Vagina (tissue), 2 donors: ENCODE data around the gene WWOX.

Experiments
- CTCF ChIP-seq, 3 experiments: fragments of 450-650 bp in 2 of 3; fragments of 200-600 bp in 1 of 3; sonication (generic) in 1 of 3; IDR thresholded peaks; one replicate each; pipeline ENCODE4 v1.5.1; 2017 to 2019; ENCODE audit warnings: antibody characterized with exemption in 3 of 3, mild to moderate bottlenecking in 2 of 3, moderate library complexity in 2 of 3
- POLR2A ChIP-seq, 2 donors: fragments of 450-650 bp; IDR thresholded peaks; one replicate each; pipeline ENCODE4 v1.6.1; 2017; ENCODE audit warnings: antibody characterized with exemption in 2 of 2, mild to moderate bottlenecking in 2 of 2, moderate library complexity in 2 of 2
- POLR2AphosphoS5 ChIP-seq, 2 donors: sonication (generic); formaldehyde crosslinking; IDR thresholded peaks; one replicate each; pipeline ENCODE4 v1.9.0; 2017; ENCODE audit warnings: antibody characterized with exemption in 2 of 2, mild to moderate bottlenecking in 2 of 2, low read depth in 1 of 2; ENCODE audit not compliant: insufficient read depth in 1 of 2

DNA sequence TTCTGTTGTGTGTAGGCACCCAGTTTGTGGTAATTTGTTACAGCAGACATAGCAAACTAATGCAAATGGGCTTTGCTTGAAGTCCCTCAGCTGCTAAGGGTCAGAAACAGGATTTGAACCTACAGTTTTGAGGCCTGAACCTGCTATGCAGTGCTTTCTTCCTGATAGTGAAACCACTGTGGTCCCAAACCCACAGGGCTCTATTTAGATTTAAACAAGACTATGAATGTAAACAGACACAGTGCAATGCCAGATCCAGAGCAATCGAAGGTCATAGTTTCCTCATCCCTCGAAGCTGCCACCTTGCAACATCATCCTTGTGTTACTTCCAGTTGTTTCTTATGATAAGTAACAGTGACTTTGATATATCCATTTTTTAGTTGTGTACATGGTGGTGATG, 630.2 kb downstream of the WWOX start:
- TF ChIP-seq CTCF (IDR thresholded peaks at IDR 0.05): no peak
- no peak for TF ChIP-seq POLR2AphosphoS5 (IDR thresholded peaks at IDR 0.05; ENCODE audit: insufficient read depth in 1 of 2, low read depth in 1 of 2)
- TF ChIP-seq POLR2A (IDR thresholded peaks at IDR 0.05): no peak
